ENCODE data around the gene SLAMF6.

DNA sequence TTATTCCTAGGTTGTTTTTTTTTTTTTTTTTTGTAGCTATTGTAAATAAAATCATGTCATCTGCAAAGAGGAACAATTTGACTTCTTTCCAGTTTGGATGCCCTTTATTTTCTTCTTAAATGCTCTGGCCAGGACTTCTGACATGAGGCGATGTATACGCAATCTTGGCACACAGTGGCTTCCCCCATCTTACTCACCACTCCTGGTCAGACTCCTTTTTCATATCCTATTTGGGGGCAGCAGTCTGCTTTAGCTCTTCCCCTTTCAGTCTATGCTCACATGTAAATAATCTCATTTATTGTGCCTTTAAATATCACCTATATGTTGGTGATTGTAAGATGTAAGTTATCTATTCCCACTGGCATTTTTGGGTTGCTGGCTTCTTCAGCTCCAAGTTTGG lies 56.1 kb downstream of the SLAMF6 start:
- no peak for TF ChIP-seq KDM1A (IDR thresholded peaks at IDR 0.05; ENCODE audit: low read depth)
- TF ChIP-seq, protein P1, sequence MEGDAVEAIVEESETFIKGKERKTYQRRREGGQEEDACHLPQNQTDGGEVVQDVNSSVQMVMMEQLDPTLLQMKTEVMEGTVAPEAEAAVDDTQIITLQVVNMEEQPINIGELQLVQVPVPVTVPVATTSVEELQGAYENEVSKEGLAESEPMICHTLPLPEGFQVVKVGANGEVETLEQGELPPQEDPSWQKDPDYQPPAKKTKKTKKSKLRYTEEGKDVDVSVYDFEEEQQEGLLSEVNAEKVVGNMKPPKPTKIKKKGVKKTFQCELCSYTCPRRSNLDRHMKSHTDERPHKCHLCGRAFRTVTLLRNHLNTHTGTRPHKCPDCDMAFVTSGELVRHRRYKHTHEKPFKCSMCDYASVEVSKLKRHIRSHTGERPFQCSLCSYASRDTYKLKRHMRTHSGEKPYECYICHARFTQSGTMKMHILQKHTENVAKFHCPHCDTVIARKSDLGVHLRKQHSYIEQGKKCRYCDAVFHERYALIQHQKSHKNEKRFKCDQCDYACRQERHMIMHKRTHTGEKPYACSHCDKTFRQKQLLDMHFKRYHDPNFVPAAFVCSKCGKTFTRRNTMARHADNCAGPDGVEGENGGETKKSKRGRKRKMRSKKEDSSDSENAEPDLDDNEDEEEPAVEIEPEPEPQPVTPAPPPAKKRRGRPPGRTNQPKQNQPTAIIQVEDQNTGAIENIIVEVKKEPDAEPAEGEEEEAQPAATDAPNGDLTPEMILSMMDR (IDR thresholded peaks at IDR 0.05): no peak
- no peak for TF ChIP-seq POLR2A (IDR thresholded peaks at IDR 0.05; ENCODE audit: low read length)
- TF ChIP-seq RFX5 (IDR thresholded peaks at IDR 0.05): no peak

All from A549 (cell line).